Dermis microvascular lymphatic vessel endothelial cell (primary cell): ENCODE data around the gene DYNC2I2. TPM values are rescaled to one million over a fixed set of nuclear protein-coding genes. Genes with fewer than 3 reads are reported as not detected.
A peak's percentile ranks its signal among the peaks of the same experiment; 100 is the strongest.

Source experiments
- DNase-seq, 2 donors: peaks; one replicate each; pipeline versions ENCODE4 v3.0.0 to v3.0.0-alpha.2; 2010; ENCODE audit warnings: low read depth in 2 of 2
- total RNA-seq: library from RNA; depleted of rRNA; stranded (reverse); fragments of >200 nt; gene quantifications from 2 replicates; pipeline ENCODE4 v1.2.1, GENCODE V29; 2014

Gene DYNC2I2
- total RNA-seq, 1 donor from 2014 or later, result 65.9 TPM

DNA sequence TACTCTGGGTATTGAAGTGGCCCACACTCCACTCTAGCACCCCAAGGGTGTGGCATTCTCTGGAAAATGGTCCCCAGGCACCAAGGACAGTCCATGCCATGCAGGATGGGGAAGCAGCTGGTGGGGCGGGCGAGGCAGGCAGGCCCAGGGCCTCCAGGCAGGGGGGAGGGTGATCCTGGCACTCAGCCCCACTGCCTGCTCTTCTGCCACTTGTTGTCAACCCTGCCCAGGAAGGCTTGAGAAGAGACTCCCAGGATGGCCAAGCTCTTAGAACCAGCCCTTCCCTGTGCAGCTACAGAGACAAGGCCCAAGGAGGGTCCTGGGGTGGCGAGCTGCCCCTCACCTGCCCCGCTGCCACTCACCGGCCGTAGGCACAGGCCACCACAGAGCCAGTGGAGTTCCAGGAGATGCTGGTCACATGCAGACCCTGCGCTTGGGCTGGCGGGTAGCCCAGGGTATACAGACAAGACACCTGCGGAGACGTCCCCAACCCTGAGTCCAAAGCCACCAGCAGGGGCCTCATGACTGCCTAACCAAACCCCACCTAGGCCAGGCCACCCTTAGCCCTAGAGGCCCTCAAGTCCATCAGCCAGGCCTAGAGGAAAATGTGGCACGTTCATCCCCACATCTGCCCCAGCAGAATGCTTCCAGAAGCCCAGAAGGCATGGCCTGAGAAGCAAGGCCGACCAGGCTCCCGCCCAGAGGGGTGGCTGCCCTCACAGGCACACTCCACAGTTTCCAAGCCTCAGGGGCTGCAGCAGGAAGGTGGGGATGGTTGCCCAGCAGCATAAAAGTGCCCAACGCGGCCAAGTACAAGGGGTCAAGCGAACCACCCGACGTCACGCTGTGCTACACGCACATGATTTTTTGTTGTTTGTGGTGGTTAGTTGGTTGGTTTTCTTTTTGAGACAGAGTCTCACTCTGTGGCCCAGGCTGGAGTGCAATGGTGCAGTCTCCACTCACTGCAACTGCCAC is 19.8 kb downstream of the DYNC2I2 start:
- DNase-seq, result no peak

DNA sequence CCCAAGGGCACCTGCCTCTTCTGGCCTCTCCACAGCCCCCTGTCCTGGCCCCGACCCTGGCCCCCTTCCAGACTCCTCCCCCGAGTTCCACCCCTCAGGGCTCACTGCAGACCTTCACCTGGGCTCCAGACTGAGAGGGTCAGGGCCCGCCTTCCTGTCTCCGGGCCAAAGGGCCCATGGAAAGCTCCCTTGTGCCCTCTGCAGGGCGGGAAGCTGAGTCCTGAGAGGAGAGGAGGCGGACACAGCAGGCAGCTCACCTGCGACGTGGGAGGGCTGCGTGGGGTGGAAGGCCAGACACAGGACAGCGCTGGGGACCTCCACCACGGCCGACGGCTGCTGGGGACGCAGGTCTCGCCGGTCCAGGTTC is 20.6 kb downstream of the DYNC2I2 start:
- no peak for DNase-seq

DNA sequence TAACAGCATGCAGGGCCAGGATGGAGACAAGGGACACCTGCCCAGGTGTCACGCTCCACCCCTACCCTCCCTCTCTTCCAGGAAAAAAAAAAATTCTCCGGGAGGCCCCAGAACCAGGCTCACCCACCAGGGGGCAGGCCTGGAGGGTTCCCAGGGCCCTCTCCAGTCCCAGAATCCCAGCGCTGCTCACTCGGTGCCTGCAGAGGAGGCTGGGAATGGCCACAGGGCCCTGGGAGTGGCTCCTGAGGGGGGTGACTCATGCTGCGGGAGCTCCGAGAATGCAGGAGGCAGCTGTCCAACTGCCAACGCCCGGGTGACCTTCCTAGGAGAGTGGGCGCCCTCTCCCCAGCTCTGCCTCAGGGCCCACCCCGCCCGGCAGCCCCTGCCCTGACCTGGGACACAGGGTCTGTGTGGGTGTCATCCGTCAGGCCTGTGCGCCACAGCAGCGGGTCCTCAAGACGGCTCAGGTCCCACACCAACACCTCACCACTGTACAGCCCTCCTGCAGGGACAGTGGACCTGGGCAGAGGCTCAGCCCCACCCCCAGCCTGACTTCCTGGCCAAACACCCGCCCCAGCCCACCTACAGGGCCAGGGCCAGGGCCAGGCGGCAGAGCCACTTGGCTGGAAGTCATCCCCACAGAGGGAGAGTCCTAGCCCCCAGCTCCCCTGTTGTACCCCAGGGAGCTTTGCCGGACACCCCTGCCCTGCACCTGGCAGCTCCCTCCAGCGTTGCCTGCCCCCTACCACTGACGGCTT is 21.2 kb downstream of the DYNC2I2 start:
- peak; percentile 58 to 85 for DNase-seq

DNA sequence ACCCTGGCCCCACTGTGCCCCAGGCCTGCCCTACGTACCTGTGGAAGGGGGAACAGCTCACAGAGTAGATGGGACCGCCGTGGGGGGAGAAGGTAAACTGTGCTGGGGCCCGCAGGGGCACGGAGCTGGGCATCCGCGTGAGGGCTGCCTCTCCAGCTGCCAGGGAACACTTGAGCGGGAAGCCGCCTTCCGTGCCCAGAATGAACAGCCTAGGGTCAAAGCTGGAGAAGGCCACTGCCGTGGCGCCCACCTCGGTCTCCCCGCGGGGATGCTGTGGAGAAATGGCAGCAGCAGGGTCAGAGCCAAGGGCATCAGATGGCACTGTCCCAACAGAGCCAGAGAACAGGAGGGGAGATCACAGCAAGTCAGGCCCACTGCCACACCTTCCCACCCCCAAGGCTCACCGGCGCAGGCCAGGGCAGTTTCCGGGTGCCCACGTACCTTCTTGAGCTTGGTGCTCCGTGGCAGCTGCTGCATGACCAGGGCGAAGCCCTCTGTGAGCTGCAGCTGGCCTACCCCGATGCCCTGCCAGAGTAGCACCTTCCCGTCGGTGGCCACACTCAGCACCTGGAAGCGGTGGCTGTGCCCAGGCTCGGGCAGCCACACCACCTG is 21.9 kb downstream of the DYNC2I2 start:
- no peak for DNase-seq

DNA sequence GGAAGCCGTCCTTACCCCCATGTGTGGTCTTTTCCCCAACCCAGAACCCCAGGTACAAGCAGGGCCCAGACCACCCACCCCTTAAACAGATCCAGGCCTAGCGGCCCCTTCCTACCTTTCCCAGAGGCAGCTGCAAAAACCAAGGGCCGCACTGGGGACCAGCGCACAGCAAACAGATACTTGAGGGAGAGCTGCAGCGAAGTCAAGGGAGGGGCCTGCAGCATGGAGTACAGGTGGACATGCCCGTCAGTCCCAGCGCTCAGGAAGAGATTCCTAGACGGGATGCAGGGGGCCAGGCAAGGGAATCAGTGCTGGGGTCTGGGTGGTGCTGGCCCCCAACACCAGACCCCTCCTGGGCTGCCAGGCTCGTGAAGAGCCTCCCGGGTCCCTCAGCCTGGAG is 22.5 kb downstream of the DYNC2I2 start:
- DNase-seq, result no peak

DNA sequence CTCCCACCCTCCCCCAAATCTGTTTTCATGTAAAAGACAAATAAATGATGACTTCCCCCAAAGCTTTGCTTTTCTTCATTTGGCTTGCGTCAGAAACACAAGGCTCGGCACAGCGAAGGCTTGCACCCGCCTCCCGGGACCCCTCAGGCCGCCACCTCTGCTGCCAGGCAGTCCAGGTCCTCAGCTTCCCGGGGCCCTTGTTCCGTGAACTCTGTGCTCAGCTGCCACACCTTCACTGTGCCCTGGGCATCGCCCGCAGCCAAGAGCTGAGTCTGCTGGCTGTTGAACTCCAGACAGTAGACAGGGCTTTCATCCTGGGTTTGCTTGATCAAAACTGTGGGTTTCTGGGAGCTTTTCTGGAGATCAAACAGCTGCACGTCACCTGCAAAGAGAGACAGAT is 23.0 kb downstream of the DYNC2I2 start:
- no peak for DNase-seq

DNA sequence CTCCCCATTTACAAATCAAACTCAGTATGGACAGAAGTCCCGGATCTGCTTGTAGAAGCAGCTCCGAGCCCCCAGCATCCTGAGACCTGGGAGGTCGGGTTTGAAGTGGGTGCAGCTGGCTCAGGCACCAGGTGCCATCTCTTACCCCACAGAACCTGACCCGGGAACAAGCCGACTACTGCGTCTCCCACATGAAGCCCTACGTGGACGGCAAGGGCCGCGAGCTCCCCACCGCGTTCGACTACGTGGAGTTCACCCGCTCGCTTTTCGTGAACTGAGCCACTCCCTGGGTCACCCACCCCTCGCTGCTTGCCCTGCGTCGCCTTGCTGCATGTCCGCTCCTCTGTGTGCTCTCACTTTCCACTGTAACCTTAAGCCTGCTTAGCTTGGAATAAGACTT is 23.6 kb downstream of the DYNC2I2 start:
- no peak for DNase-seq

DNA sequence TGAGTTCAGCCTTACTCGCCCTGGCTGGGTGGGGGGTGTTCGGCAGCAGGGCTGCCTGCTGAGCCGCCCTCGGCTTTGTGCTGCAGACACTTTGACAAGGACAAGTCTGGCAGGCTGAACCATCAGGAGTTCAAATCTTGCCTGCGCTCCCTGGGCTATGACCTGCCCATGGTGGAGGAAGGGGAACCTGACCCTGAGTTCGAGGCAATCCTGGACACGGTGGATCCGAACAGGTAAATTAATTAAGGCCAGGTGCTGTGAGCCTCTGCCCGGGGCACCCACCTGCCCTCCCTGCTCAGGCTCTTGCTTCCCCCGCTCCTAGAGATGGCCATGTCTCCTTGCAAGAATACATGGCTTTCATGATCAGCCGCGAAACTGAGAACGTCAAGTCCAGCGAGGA is 24.2 kb downstream of the DYNC2I2 start:
- no peak for DNase-seq

DNA sequence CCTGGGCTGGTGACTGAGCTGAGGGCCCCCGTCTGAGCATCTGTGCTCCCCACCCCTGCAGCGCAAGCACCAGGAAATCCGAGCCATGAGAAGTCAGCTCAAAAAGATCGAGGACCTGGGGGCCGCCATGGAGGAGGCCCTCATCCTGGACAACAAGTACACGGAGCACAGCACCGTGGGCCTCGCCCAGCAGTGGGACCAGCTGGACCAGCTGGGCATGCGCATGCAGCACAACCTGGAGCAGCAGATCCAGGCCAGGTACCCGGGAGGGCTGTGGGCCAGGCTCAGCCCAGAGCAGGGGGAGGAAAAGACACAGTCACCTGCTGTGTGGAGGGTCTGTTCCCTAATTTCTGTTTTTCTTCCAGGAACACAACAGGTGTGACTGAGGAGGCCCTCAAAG is 24.6 kb downstream of the DYNC2I2 start:
- no peak for DNase-seq

DNA sequence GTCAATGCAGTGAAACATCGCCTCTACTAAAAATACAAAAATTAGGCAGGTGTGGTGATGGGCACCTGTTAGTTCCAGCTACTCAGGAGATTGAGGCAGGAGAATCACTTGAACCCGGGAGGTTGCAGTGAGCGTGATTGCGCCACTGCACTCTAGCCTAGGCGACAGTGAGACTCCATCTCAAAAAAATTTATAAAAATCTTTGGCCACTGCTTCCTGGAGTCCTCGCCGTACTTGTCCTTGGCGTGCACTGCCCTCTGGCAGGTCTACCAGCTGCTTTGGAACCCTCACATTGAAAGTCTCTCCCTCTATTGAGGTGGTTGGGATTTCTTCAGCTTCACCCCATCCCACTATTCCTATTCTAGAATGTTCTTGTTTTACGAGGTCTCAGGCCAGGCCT is 25.0 kb downstream of the DYNC2I2 start:
- no peak for DNase-seq

DNA sequence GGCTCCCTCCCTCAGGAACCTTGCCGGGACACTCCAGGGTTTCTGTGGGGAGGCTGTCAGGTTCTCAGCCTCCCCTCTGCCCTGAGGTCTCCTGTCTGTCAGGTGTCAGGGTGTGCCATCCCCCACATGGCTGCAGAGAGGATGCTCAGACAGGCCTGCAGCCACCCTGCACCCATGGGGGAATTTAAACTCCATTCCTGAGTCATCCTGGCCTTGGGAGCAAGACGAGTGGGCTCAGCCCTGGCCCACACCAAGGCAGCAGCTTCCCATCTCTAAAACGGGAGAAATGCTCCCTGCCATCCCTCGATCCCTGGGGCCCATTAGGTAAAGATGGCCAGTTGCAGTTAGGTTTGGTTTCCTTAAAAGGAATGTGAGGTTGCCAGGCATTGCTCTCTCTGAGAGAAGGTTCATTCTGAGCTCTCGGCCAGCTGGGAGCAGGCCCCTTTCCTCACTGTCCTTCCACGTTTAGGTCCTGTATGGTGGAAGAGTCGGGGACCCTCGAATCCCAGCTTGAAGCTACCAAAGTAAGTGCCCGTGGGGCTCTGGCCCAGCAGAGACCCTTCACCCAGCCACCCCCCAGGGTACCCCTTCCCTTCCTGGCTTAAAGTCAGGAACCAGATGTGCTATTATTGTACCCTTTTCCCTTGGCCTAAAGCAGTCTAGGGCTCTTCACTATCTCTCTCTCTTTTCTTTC is 26.6 kb downstream of the DYNC2I2 start:
- DNase-seq, result no peak

DNA sequence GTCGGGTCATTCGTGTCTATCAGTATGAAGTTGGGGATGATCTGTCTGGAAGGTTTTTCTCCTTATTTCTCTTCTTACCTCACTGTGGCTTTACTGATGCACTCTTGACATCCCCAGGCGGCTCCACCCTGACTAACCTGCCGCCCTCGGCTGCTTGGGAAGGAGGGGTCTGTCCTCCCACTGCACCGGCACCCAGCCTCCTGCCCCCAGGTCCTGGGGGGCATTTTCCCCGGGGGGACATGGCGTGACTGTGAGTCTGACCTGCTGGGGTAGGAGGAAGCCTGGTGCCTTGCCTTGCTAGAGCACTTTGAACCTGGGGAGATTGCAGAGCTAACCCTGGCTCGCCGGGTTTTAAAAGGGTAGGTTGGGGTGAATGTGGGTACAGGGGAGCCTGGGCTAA is 27.5 kb downstream of the DYNC2I2 start:
- no peak for DNase-seq

DNA sequence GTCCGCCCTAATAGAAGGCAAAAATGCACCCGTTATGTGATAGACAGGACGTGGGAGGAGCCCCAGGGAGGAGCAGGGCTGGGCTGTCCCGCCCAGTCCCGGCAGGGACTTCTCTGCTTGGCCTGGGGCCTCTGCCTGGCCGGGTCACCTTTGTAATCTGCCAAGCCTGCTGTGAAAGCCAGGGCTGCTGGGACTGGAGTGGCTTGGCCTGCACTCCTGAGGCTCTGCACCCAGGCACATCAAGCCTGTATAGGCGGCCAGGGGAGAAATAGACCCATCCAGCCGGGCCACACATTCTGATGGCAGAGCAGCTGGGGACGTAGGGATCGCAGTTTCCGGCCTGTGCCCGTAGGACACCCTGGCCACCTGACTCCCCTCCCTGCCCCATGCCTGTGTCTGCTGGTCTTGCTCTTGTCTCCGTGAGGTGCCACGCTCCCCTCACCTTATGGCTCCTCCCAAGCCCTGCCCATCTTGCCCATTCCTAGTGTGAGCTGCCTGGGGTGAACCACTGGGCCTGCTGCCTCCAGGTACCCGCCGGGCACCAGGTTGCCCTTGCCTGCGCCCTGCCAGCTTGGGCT is 28.1 kb downstream of the DYNC2I2 start:
- no peak for DNase-seq

DNA sequence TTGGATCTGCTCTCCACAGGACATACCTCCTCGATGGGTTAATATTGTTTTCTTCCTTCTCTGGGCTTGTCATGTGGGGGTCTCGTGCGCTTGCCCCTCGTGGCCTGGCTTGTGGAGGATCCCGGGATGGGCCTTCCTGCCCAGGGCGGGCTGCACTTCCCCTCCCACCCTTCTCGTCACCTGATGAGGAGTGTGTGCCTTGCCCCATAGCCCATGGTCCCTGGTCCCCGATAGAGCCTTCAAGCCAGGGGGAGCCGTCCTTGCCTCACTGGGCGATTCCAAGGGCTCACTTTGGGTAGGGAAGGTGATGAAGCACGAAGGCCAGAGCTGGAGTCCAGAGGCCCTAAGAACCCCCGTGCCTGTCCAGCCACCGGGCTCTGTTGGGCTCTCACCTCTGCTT is 28.7 kb downstream of the DYNC2I2 start:
- DNase-seq, result no peak

DNA sequence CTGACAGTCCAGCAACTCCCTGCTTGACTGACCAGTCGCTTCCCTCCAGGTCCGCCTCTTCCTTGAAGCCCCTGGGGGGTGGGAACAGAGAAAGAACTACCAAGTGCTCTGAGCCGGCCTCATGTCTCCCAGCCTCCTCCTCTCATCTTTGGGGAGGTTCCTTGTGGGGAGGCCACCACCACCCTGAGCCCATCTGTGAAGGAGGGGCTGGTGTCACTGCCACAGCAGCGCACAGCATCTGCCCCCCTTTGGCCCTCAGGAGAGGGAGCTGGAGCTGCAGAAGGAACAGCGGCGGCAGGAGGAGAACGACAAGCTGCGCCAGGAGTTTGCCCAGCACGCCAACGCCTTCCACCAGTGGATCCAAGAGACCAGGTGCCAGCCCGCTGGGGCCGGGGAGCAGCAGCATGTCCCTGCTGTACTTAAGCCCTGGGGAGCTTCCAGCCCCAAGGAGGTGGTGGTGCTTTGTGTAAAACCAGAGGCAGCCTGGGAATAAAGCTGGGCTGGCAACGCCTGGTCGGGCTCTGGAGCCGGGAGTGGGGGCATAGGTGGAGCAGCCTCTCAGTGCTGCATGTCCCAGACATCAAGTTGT is 29.4 kb downstream of the DYNC2I2 start:
- no peak for DNase-seq

DNA sequence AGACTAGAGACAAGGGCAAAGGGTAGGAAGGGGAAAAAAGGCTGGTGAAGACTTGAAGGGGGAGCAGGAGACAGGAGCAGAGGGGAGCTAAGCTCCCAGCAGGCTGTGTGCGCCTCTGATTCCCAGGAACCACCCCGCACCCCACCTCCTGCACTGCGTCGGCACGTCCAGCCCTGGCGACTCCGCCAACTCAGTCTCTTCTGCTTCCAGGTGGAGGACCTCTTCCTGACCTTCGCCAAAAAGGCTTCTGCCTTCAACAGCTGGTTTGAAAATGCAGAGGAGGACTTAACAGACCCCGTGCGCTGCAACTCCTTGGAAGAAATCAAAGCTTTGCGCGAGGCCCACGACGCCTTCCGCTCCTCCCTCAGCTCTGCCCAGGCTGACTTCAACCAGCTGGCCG is 30.5 kb downstream of the DYNC2I2 start:
- no peak for DNase-seq

DNA sequence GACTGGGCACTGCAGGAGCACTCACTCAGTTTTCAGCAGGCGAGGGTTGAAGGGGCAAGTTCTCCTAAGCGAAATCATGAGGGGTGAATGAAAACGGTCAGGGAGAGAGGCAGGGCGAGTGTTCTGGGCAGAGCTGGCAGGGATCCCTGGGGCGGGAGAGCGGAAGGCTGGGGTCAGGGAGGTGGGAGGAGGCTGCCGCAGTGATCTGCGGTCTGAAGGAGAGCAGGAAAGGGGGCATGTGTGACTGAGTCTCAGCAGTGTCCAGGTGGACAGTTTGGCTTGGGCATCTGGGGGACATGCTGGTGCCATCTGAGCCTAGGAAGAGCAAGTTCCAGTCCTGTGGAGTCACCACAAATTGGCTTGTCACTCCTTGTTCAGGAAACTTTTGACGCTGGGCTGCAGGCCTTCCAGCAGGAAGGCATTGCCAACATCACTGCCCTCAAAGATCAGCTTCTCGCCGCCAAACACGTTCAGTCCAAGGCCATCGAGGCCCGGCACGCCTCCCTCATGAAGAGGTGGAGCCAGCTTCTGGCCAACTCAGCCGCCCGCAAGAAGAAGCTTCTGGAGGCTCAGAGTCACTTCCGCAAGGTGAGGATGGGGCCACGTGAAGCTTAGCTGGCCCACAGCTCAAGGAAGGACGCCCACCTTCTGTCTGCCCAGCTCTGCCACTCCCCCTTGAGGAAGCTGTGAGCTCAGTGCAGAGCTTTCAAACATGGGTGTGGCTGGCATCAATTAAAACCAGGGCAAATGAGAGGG is 31.1 kb downstream of the DYNC2I2 start:
- no peak for DNase-seq

DNA sequence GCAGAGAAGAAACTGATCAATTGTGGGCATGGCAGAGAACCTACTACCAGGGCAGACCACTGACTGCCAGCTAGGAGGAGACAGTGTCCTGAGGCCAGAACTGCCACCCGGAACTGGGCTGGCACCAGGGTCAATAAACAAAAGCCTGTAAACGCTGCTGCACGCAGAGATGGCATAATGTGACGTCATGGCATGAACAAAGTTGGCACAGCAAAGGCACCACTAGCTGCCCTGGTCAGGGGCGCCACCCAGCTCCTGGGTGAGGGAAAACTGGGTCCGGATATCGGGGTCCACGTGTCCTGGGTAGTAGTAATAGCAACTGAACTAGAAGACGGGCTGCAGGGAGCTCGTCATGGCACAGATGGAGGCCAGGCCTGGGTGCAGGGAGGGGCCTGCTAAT is 32.1 kb downstream of the DYNC2I2 start:
- DNase-seq, result no peak

DNA sequence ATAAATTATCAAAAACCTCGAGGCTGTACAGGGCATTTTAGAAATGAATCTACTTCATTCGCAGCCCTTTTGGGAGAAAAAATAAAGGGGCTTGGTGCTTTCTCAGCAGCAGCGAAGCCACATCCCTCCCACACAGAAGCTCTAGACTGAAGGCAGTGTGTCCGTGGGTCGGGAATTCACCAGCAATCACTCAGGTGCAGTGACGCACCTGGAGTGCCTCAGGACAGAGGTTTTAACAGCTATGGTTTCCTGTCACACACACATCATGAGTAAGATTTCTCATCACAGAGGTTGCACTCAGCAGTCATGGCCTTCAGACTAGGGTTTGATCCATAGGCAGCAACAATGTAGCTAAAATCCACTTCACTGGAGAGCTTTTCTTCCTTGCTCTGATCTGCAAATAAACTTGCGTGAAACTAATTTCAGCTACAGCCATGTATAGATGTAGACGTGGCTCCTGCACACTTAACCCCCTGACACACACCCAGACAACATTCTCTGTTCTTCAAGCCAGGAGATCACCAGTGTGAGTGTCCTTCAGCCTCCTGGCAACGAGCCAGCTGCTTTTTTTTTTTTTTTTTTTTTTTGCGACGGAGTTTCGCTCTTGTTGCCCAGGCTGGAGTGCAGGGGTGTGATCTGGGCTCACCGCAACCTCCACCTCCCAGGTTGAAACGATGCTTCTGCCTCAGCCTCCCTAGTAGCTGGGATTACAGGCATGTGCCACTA is 34.8 kb downstream of the DYNC2I2 start:
- DNase-seq, result no peak

DNA sequence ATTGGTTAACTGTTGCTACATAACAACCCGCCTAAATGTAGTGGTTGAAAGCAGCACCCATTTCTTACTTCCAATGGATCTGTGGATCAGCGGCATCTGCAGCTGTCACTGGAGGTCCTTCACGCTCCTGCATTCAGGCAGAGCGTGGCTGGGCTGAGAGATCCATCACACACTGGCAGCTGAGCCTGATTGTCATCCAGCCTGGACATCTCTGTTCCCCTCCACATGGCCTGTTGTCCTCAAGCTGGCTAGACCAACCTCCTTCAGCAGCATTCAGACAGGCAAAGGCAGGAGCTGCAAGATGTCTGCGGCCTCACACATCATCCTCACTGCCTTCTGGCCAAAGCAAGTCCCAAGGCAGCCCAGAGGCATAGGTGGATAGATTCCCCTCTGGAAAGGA is 36.9 kb downstream of the DYNC2I2 start:
- DNase-seq, result no peak
